Endometrial microvascular endothelial cells (primary cell): ENCODE results near the gene PRKG1. TPM values are rescaled to one million over a fixed set of nuclear protein-coding genes. Genes with fewer than 3 reads are reported as not detected.

ENCODE experiments used
- in situ Hi-C: cut with HindIII; loops from 2 replicates; pipeline ENCODE4 v1.10.0; 2017; ENCODE audit warnings: low sequenced_read_pairs, low pct_unique_long_range_greater_than_20kb; ENCODE audit errors: inconsistent ontology term
- total RNA-seq: library from RNA; depleted of rRNA; stranded (reverse); fragments of >200 nt; gene quantifications from one replicate; pipeline ENCODE4 v1.2.3, GENCODE V29; 2015; ENCODE audit errors: inconsistent ontology term

Gene PRKG1
- total RNA-seq, 1 donor from 2014 or later, result not detected

GRCh38 chr10:51106311-51106945 lies 32.1 kb downstream of the PRKG1 start:
- in situ Hi-C loops, result no loop called here

GRCh38 chr10:51108406-51108805 lies 34.1 kb downstream of the PRKG1 start:
- in situ Hi-C loops, result no loop called here

- in situ Hi-C loops, result no loop called here
Observed at GRCh38 chr10:51109801-51110533, 35.7 kb downstream of the PRKG1 start.

GRCh38 chr10:51112013-51112412 lies 37.7 kb downstream of the PRKG1 start:
- in situ Hi-C loops, result no loop called here

- in situ Hi-C loops, result no loop called here
Observed at GRCh38 chr10:51113007-51113406, 38.7 kb downstream of the PRKG1 start.

GRCh38 chr10:51117053-51117660 lies 42.9 kb downstream of the PRKG1 start:
- in situ Hi-C loops, result no loop called here

GRCh38 chr10:51117794-51118193 lies 43.5 kb downstream of the PRKG1 start:
- in situ Hi-C loops, result no loop called here

GRCh38 chr10:51119441-51119840 lies 45.2 kb downstream of the PRKG1 start:
- in situ Hi-C loops, result no loop called here

GRCh38 chr10:51121861-51122260 lies 47.6 kb downstream of the PRKG1 start:
- in situ Hi-C loops, result no loop called here

GRCh38 chr10:51124852-51125251 lies 50.6 kb downstream of the PRKG1 start:
- in situ Hi-C loops, result no loop called here

- in situ Hi-C loops, result no loop called here
Observed at GRCh38 chr10:51125518-51125917, 51.2 kb downstream of the PRKG1 start.

- in situ Hi-C loops, result no loop called here
Observed at GRCh38 chr10:51129946-51130544, 55.8 kb downstream of the PRKG1 start.

- in situ Hi-C loops, result no loop called here
Observed at GRCh38 chr10:51137756-51138529, 63.7 kb downstream of the PRKG1 start.

GRCh38 chr10:51139176-51139575 lies 64.9 kb downstream of the PRKG1 start:
- in situ Hi-C loops, result no loop called here

- in situ Hi-C loops, result no loop called here
Observed at GRCh38 chr10:51141010-51141409, 66.7 kb downstream of the PRKG1 start.

- in situ Hi-C loops, result no loop called here
Observed at GRCh38 chr10:51144161-51144781, 70.0 kb downstream of the PRKG1 start.

GRCh38 chr10:51145375-51145774 lies 71.1 kb downstream of the PRKG1 start:
- in situ Hi-C loops, result no loop called here

GRCh38 chr10:51147644-51148399 lies 73.5 kb downstream of the PRKG1 start:
- in situ Hi-C loops, result no loop called here
